ENCODE measurements around the gene OR3A3. TPM values are rescaled to one million over a fixed set of nuclear protein-coding genes. Genes with fewer than 3 reads are reported as not detected.
"Not testable (repeated sequence)": the region's sequence is repeated elsewhere in the genome, so short reads cannot be mapped to it uniquely, and the experiment has no call there.

Gene OR3A3
- not detected for total RNA-seq

DNA sequence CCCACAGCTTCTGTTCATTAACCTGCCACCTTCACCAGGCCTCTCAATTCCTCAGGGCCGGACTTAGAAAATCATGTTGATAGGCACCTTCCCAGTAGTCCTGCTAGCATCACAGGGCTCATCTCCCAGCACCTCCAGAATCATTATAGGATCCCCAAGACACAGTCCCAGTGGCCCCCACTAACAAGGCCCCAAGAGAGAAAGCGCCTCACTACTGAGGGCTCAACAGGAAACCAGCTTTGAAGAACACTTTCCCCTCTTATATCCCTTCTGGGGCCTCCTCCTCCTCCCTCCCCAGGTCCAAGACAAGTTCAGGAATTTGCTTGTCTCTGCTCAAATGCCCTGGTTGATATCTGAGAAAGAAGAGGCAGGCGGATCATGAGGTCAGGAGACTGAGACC lies at the start of gene OR3A3:
Gene OR3A3 (plus strand): TSS at position 301 of the 400 bp plus-strand sequence.
- Mint-ChIP-seq H3K4me1 (peaks cover 2% of the 10 kb centered on the region), H3K27me3 (peaks cover 44% of the 10 kb centered on the region), H3K4me3 (no peak within 1 kb of the TSS), H3K27ac (no peak within 1 kb of the TSS), H3K36me3 (no peaks in the 10 kb centered on the region), H3K9me3 (peaks cover 19% of the 10 kb centered on the region)
- DNase-seq: no peak

DNA sequence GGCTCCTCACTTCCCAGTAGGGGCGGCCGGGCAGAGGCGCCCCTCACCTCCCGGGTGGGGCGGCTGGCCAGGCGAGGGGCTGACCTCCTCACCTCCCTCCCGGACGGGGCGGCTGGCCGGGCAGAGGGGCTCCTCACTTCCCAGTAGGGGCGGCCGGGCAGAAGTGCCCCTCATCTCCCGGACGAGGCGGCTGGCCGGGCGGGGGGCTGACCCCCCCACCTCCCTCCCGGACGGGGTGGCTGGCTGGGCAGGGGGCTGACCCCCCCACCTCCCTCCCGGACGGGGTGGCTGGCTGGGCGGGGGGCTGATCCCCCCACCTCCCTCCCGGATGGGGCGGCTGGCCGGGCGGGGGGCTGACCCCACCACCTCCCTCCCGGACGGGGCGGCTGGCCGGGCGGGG lies 40.0 kb upstream of the OR3A3 start:
- not testable (repeated sequence) for H3K27ac Mint-ChIP-seq, DNase-seq, H3K27me3 Mint-ChIP-seq, H3K4me1 Mint-ChIP-seq, H3K4me3 Mint-ChIP-seq, H3K36me3 Mint-ChIP-seq
- H3K9me3 Mint-ChIP-seq: peaks cover 33% of the 10 kb centered on the region

DNA sequence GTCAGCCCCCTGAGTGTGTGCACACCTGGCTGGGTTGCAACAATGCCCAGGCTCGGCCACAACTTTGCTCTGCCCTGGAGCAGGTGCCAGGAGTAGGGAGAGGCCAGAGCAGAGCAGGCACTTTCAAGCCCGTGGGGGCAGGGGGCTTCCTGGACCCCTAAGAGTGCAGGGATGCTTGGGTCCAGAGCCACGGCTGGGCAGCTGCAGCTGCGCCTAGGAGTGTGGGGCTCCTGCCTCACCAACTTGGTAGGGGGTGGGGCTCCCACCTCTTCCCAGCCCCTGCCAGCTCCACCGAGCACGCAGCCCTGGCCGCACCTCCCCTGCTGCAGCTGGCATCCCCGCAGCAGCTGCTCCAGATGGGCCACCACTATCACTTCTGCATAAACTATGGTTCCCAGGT lies 32.8 kb upstream of the OR3A3 start:
- Mint-ChIP-seq H3K27ac (no peak overlapping the region), H3K36me3 (peaks cover 40% of the 10 kb centered on the region), H3K9me3 (peaks cover 16% of the 10 kb centered on the region), H3K4me1 (no peaks in the 10 kb centered on the region), H3K27me3 (peaks cover 11% of the 10 kb centered on the region), H3K4me3 (no peak overlapping the region)
- no peak for DNase-seq

DNA sequence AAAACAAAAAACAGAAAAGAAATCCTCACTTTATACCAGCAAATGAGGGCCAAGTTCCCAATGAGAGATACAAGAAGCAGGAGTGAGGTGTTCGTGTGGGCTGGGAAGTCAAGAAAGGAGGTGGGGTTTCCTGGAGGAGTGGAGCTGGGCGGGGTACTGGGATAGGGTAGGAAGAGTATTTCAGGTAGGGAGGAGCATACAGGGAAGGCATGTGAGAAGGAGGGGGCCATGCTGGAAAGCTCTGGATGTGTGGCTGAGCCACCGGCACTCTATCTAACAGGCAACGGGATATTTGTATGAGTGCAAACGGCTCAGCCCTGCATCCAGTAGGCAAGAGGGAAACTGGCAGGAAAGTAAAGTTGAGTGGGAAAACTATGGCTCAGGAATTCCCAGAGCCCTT lies 29.2 kb upstream of the OR3A3 start:
- Mint-ChIP-seq H3K36me3 (peaks cover 34% of the 10 kb centered on the region), H3K27ac (no peak overlapping the region), H3K9me3 (no peaks in the 10 kb centered on the region), H3K27me3 (peaks cover 28% of the 10 kb centered on the region), H3K4me3 (no peak overlapping the region), H3K4me1 (no peaks in the 10 kb centered on the region)
- no peak for DNase-seq

DNA sequence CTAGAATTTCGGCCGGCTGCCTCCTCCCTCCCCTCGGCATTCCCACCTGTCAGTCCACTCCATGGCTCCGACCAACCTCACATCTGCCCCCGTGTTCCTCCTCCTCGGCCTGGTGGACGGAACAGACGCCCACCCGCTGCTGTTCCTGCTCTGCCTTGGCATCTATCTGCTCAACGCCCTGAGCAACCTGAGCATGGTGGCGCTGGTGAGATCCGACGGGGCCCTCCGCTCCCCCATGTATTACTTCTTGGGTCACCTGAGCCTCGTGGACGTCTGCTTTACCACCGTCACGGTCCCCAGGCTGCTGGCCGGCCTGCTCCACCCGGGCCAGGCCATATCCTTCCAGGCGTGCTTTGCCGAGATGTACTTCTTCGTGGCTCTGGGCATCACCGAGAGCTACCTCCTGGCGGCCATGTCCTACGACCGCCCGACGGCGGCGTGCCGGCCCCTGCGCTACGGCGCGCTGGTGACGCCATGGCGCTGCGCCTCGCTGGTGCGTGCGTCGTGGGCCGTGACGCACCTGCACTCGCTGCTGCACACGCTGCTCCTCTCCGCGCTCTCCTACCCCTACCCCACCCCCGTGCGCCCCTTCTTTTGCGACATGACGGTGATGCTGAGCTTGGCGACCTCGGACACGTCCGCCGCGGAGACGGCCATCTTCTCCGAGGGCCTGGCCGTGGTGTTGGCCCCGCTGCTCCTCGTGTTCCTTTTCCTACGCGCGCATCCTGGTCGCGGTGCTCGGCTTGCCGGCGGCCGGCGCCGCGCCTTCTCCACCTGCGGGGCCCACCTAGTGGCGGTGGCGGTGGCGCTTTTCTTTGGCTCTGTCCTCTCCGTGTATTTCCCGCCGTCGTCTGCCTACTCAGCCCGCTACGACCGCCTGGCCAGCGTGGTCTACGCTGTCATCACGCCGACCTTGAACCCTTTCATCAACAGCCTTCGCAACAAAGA lies 25.0 kb upstream of the OR3A3 start, which contains the start of gene OR3A2:
Gene OR3A2 (minus strand): TSS at position 440 of the 948 bp plus-strand sequence.
- peaks cover 40% of the 10 kb centered on the region for H3K27me3 Mint-ChIP-seq
- H3K4me3 Mint-ChIP-seq: peak within 1 kb of the TSS; percentile 83
- peak within 1 kb of the TSS; percentile 86 for H3K27ac Mint-ChIP-seq
- DNase-seq: peak; percentile 73
- peaks cover 2% of the 10 kb centered on the region for H3K9me3 Mint-ChIP-seq
- no peaks in the 10 kb centered on the region for H3K4me1 Mint-ChIP-seq
- H3K36me3 Mint-ChIP-seq: peaks cover 9% of the 10 kb centered on the region

DNA sequence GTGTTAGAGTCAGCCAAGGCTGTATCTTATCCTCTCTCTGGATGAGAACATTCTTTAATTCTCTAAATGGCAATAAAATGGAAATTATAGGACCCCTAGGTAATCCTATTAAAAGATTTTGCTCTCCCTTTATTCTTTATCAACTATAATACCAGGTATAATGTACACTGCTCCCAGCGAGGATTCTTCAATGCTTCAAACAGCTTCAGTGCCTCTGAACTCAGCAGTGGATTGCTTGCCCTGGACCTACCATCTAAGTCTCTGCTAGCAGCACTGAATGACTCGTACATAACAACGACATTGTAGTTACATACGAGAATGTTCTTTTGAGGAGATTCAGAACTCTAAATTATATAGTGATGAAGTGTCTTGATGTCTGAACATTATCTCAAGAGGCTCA lies 21.4 kb upstream of the OR3A3 start:
- no peaks in the 10 kb centered on the region for H3K4me1 Mint-ChIP-seq
- H3K27me3 Mint-ChIP-seq: peaks cover 33% of the 10 kb centered on the region
- peaks cover 4% of the 10 kb centered on the region for H3K36me3 Mint-ChIP-seq
- no peak overlapping the region for H3K27ac Mint-ChIP-seq
- no peak overlapping the region for H3K4me3 Mint-ChIP-seq
- DNase-seq: no peak
- peaks cover 2% of the 10 kb centered on the region for H3K9me3 Mint-ChIP-seq

DNA sequence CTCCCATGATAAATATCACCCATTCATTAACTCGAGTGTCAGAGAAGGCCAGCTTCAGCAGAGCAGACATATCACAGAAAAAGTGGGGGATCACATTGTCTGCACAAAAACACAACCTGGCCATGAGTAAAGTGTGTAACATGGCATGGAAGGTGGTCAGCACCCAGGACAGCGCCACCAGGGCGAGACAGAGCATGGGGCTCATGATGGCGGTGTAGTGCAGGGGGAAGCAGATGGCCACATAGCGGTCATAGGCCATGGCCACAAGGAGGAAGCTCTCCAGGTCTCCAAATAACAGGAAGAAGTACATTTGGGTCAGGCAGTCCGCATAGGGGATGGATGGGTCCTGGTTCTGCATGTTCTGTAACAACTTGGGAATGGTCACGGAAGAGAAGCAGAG lies 13.4 kb upstream of the OR3A3 start:
- not testable (repeated sequence) for H3K36me3 Mint-ChIP-seq, H3K27ac Mint-ChIP-seq, H3K4me3 Mint-ChIP-seq, H3K9me3 Mint-ChIP-seq, H3K4me1 Mint-ChIP-seq, DNase-seq
- H3K27me3 Mint-ChIP-seq: peaks cover 17% of the 10 kb centered on the region

DNA sequence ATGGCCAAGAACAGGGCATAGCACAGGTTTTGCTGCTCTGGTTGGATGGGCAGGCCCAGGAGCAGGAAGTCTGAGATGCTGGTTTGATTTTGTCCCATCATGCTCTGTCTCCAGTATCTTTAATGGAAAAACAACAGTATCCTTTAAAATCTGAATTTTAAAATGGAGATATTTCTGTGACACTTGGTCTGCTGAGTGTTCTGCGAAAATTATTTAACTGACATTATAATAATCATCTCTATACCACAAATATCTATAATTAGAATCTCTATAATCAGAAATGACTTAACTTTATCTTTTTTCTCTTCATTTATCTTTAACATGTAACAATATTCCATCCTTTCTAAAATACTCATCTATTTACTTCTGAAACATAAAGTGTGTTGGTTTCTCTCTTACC lies 12.9 kb upstream of the OR3A3 start, which contains the start of gene OR1E1:
Gene OR1E1 (minus strand): TSS at position 101 of the 400 bp plus-strand sequence. CDS start 0 bp downstream, at position 101.
- Mint-ChIP-seq H3K9me3 (no peaks in the 10 kb centered on the region), H3K36me3 (no peaks in the 10 kb centered on the region), H3K27me3 (peaks cover 17% of the 10 kb centered on the region), H3K27ac (no peak within 1 kb of the TSS), H3K4me3 (no peak within 1 kb of the TSS), H3K4me1 (no peaks in the 10 kb centered on the region)
- DNase-seq: no peak

DNA sequence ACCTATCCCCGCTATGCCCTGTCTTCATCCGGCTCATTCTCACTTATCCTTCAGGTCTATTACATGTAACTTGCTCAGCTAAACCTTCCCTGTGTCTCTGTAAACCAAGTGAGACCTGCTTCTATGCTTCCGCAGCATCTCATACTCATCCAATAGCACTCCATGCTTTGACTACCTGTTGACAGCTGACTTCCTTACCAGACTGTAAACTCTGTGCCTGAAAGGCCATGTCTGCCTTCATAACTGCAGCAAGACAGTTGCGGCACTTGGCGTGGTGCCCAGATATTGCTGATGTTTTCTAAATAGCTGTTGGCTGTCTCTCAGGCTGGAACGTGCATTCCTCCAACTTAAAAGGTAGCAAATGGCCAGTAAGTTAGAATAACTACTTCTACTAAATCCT lies 11.1 kb upstream of the OR3A3 start:
- Mint-ChIP-seq H3K27ac (no peak overlapping the region), H3K4me3 (no peak overlapping the region), H3K9me3 (no peaks in the 10 kb centered on the region), H3K4me1 (no peaks in the 10 kb centered on the region), H3K36me3 (no peaks in the 10 kb centered on the region), H3K27me3 (peaks cover 12% of the 10 kb centered on the region)
- DNase-seq: no peak

DNA sequence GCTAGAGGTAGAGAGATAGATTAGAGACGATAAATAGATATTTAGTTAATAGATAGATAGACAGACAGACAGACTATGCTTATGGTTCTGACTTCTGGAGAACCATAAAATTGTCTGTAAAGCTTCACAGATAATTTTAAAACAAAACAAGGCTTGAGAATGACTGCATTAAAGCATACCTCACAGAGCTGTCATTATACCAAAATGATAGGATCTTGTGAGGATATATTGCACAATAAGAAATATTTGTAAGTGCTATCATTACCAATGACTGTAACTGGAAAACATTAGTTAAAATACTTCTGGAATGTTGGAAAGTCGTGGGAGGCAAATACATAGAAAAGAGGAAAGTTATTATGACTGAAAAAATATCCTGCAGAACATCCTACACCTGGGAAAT lies 9.4 kb upstream of the OR3A3 start:
- Mint-ChIP-seq H3K27ac (no peak overlapping the region), H3K27me3 (peaks cover 15% of the 10 kb centered on the region), H3K4me3 (no peak overlapping the region), H3K4me1 (no peaks in the 10 kb centered on the region), H3K9me3 (peaks cover 7% of the 10 kb centered on the region), H3K36me3 (no peaks in the 10 kb centered on the region)
- no peak for DNase-seq

DNA sequence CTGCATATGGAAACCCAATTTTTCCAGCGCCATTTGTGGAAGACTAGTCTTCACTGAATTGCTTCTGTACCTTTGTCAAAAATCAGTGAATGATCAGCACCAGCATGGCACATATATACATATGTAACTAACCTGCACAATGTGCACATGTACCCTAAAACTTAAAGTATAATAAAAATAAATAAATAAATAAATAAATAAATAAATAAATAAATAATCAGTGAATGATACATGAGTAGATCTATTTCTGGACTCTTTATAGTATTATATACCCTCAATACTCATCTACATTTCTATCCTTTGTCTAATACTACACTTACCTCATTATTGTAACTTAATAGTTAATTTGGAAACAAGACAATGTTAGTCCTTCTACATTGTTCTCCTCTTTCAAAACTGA lies 7.3 kb upstream of the OR3A3 start:
- H3K36me3 Mint-ChIP-seq, H3K4me1 Mint-ChIP-seq, DNase-seq, H3K4me3 Mint-ChIP-seq, H3K27ac Mint-ChIP-seq: not testable (repeated sequence)
- H3K27me3 Mint-ChIP-seq: peaks cover 18% of the 10 kb centered on the region
- H3K9me3 Mint-ChIP-seq: peaks cover 16% of the 10 kb centered on the region

DNA sequence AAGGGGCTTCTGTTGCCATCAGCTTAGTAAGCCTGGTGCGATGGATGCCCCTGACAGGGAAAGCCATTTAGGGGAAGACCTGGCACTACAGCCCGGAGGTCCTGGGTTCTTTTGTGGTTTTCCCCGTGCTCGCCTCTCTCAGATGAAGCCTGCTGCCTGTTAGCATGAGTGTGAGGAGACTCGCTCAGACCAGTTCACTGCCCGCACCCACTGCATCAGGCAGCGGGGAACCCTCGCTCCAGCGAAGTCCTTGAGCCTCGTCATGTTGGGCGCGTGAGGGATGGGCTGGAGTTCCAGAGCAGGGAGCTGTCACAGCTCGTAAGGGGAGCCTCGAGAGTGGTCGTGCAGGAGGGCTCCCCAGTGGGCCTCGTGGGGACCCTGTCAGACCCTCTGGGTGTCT lies 1.0 kb downstream of the OR3A3 start:
- DNase-seq, H3K27ac Mint-ChIP-seq, H3K36me3 Mint-ChIP-seq, H3K4me1 Mint-ChIP-seq, H3K4me3 Mint-ChIP-seq: not testable (repeated sequence)
- Mint-ChIP-seq H3K27me3 (peaks cover 41% of the 10 kb centered on the region), H3K9me3 (peaks cover 11% of the 10 kb centered on the region)

DNA sequence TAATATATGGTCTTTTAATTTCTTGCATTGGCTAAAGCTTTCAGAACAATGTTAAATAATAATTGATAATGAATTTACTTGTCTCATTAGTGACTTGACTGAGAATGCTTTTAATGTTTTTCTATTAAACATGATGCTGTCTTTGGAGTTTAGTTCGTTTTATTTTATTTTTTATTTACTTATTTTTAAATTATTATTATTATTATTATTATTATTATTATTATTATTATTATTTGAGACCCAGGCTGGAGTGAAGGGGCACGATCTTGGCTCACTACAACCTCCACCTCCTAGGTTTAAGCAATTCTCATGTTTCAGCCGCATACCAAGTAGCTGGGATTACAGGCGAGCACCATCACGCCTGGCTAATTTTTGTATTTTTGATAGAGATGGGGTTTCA lies 4.4 kb downstream of the OR3A3 start:
- H3K4me1 Mint-ChIP-seq: peaks cover 2% of the 10 kb centered on the region
- H3K27me3 Mint-ChIP-seq: peaks cover 29% of the 10 kb centered on the region
- no peaks in the 10 kb centered on the region for H3K36me3 Mint-ChIP-seq
- H3K9me3 Mint-ChIP-seq: peaks cover 3% of the 10 kb centered on the region
- no peak for DNase-seq
- H3K4me3 Mint-ChIP-seq: no peak overlapping the region
- H3K27ac Mint-ChIP-seq: no peak overlapping the region

DNA sequence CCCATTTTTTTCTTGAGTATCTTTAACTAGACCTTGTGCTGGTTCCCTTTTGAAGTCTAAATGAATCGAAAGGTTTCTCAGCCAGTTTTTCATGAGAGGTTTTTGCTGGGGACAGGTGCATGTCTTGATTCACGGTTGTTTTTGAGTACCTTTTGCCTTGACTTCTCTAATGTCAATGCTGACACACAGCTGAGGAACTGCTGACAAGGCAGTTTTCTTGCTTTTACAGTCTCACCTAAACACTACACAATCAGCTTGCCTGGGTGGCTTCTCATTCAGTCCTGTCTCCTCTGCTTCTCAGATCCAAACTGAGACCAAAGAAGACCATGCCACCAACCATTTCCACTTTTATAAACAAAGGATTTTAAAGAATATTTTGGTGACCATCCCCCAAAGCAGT lies 7.1 kb downstream of the OR3A3 start:
- H3K27me3 Mint-ChIP-seq: peaks cover 18% of the 10 kb centered on the region
- H3K4me1 Mint-ChIP-seq: no peaks in the 10 kb centered on the region
- no peak overlapping the region for H3K27ac Mint-ChIP-seq
- no peak for DNase-seq
- no peak overlapping the region for H3K4me3 Mint-ChIP-seq
- peaks cover 3% of the 10 kb centered on the region for H3K9me3 Mint-ChIP-seq
- H3K36me3 Mint-ChIP-seq: no peaks in the 10 kb centered on the region

DNA sequence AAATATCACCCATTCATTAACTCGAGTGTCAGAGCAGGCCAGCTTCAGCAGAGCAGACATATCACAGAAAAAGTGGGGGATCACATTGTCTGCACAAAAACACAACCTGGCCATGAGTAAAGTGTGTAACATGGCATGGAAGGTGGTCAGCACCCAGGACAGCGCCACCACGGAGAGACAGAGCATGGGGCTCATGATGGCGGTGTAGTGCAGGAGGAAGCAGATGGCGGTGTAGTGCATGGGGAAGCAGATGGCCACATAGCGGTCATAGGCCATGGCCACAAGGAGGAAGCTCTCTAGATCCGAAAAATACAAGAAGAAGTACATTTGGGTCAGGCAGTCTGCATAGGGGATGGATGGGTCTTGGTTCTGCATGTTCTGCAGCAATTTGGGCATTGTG lies 22.0 kb downstream of the OR3A3 start:
- peak; percentile 3 for DNase-seq
- H3K27me3 Mint-ChIP-seq: peaks cover 31% of the 10 kb centered on the region
- not testable (repeated sequence) for H3K27ac Mint-ChIP-seq, H3K4me3 Mint-ChIP-seq, H3K9me3 Mint-ChIP-seq, H3K4me1 Mint-ChIP-seq, H3K36me3 Mint-ChIP-seq

DNA sequence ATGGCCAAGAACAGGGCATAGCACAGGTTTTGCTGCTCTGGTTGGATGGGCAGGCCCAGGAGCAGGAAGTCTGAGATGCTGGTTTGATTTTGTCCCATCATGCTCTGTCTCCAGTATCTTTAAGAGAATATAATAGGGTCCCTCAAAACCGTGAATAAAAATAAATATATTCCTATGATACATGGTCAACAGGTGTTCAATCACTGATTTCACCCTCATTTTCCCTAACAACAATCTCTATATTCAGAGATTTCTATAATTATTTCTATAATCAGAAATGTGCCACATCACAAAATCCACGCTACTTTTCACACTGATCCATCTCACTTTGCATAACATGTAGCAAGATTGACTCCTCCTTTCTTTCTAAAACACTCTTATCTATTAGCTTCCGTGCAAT lies 22.6 kb downstream of the OR3A3 start, which contains the start of gene OR1E2:
Gene OR1E2 (minus strand): TSS at position 101 of the 400 bp plus-strand sequence. CDS start 0 bp downstream, at position 101.
- Mint-ChIP-seq H3K36me3 (no peaks in the 10 kb centered on the region), H3K9me3 (peaks cover 5% of the 10 kb centered on the region), H3K4me3 (no peak within 1 kb of the TSS), H3K27ac (no peak within 1 kb of the TSS), H3K4me1 (no peaks in the 10 kb centered on the region), H3K27me3 (peaks cover 31% of the 10 kb centered on the region)
- no peak for DNase-seq
